GM12892 (cell line): ENCODE results near the gene CDC5L.

ENCODE experiments used
- POLR2A ChIP-seq: IDR thresholded peaks from 2 replicates; pipeline ENCODE4 v1.6.1; 2011; ENCODE audit warnings: low read depth, low read length, control low read depth
- POLR2AphosphoS5 ChIP-seq: IDR thresholded peaks from 2 replicates; pipeline ENCODE4 v1.6.1; 2011; ENCODE audit warnings: low read depth, low read length, control low read depth
- TAF1 ChIP-seq: IDR thresholded peaks from 2 replicates; pipeline ENCODE4 v1.6.1; 2011; ENCODE audit warnings: low read depth, mild to moderate bottlenecking, control low read depth, low read length, borderline replicate concordance

GRCh38 chr6:44480097-44480541 lies 92.6 kb downstream of the CDC5L start:
- no peak for TF ChIP-seq POLR2AphosphoS5
- TF ChIP-seq POLR2A: no peak
- TF ChIP-seq TAF1: no peak
